Smooth muscle cell (in vitro differentiated cells): Measurements from ENCODE around the gene EHD4. TPM values are rescaled to one million over a fixed set of nuclear protein-coding genes. Genes with fewer than 3 reads are reported as not detected.

Source experiments
- DNase-seq: peaks from one replicate; lab custom pipeline; 2025; ENCODE audit not compliant: unreplicated experiment; lab: John Stamatoyannopoulos, UW
- H2AFZ ChIP-seq: fragments of 200-600 bp; sonication (generic); 2 replicates; pipeline ENCODE4 v1.6.0; 2016; ENCODE audit warnings: antibody characterized with exemption, low read depth, mild to moderate bottlenecking
- H3F3A ChIP-seq: fragments of 200-600 bp; sonication (generic); 2 replicates; pipeline ENCODE4 v1.6.0; 2017; ENCODE audit warnings: antibody characterized with exemption, low read depth
- H3K27ac ChIP-seq: fragments of 200-600 bp; sonication (generic); 2 replicates; pipeline ENCODE4 v1.5.1; 2016; ENCODE audit warnings: low read depth, mild to moderate bottlenecking
- H3K27me3 ChIP-seq: fragments of 200-600 bp; sonication (generic); 2 replicates; pipeline ENCODE4 v1.6.1; 2016; ENCODE audit warnings: low read depth, mild to moderate bottlenecking
- H3K36me3 ChIP-seq: fragments of 200-600 bp; sonication (generic); 2 replicates; pipeline ENCODE4 v1.5.1; 2016; ENCODE audit warnings: low read depth
- H3K4me1 ChIP-seq: fragments of 200-600 bp; sonication (generic); 2 replicates; pipeline ENCODE4 v1.5.1; 2016; ENCODE audit warnings: low read depth
- H3K4me2 ChIP-seq: fragments of 200-600 bp; sonication (generic); 2 replicates; pipeline ENCODE4 v1.6.0; 2016; ENCODE audit warnings: mild to moderate bottlenecking
- H3K4me3 ChIP-seq: fragments of 200-600 bp; sonication (generic); 2 replicates; pipeline ENCODE4 v1.5.1; 2016; ENCODE audit warnings: mild to moderate bottlenecking
- H3K79me2 ChIP-seq: fragments of 200-600 bp; sonication (generic); 2 replicates; pipeline ENCODE4 v1.6.0; 2016; ENCODE audit warnings: low read depth, mild to moderate bottlenecking
- H3K9ac ChIP-seq: fragments of 200-600 bp; sonication (generic); 2 replicates; pipeline ENCODE4 v1.6.0; 2016; ENCODE audit warnings: low read depth
- H3K9me3 ChIP-seq: fragments of 200-600 bp; sonication (generic); replicated peaks from 2 replicates; pipeline ENCODE4 v1.5.1; 2016; ENCODE audit warnings: low read depth
- H4K20me1 ChIP-seq: fragments of 200-600 bp; sonication (generic); 2 replicates; pipeline ENCODE4 v1.6.0; 2016; ENCODE audit warnings: low read depth
- WGBS: methylation state at CpG from one replicate; pipeline ENCODE4 v1.1.7; 2016; ENCODE audit warnings: low lambda C conversion rate; 5-methylcytosine and 5-hydroxymethylcytosine counted together
- polyA plus RNA-seq: library from polyadenylated mRNA; unstranded; fragments of >200 nt; fragmentation: Nextera tagmentation; extraction: Ambion mirVana; gene quantifications from 2 replicates; pipeline ENCODE4 v1.2.1, GENCODE V29; 2016
- total RNA-seq: library from RNA; depleted of rRNA; stranded (reverse); fragments of >200 nt; gene quantifications from 2 replicates; pipeline ENCODE4 v1.2.3, GENCODE V29; 2014
- TF ChIP-seq, protein P1 (sequence below): fragments of 200-600 bp; sonication (generic); IDR thresholded peaks from 2 replicates; pipeline ENCODE4 v1.5.1; 2017; ENCODE audit warnings: borderline replicate concordance, mild to moderate bottlenecking, antibody characterized with exemption; ENCODE audit not compliant: insufficient read depth, poor library complexity, severe bottlenecking

EHD4 gene
- total and polyA plus RNA-seq, 2 experiments from 2014 or later, result 11.5 to 15.8 TPM

DNA sequence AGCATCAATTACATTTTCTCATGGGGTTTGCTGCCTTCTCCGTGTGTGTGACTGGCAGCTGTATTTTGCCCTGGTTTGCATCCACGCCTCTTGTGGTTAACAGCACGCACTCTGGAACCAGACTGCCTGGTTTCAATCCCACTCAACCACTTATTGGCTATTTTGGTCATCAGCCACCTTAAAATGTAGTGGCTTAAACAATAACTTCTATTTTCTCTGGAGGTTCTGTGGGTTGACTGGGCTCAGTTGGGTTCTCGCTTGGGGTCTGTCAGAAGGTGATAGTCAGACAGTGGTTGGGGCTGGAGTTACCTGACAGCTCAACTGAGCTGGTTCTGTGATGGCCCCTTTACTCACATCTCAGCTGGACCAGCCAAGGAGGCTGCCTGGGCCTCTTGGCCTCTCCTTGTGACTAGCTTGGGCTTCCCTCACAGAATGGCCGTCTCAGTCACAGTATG lies 36.8 kb downstream of the EHD4 start:
- Histone ChIP-seq H3K36me3 (no peaks in the 10 kb centered on the region), H3K27me3 (no peaks in the 10 kb centered on the region), H3K9me3 (no peaks in the 10 kb centered on the region), H3K4me3 (no peak overlapping the region), H3K4me1 (peaks cover 5% of the 10 kb centered on the region), H3K4me2 (no peak overlapping the region), H3K9ac (no peak overlapping the region), H3K27ac (no peak overlapping the region), H3F3A (peaks cover 5% of the 10 kb centered on the region), H3K79me2 (no peaks in the 10 kb centered on the region), H2AFZ (no peak overlapping the region), H4K20me1 (peaks cover 5% of the 10 kb centered on the region)
- TF ChIP-seq, protein P1, sequence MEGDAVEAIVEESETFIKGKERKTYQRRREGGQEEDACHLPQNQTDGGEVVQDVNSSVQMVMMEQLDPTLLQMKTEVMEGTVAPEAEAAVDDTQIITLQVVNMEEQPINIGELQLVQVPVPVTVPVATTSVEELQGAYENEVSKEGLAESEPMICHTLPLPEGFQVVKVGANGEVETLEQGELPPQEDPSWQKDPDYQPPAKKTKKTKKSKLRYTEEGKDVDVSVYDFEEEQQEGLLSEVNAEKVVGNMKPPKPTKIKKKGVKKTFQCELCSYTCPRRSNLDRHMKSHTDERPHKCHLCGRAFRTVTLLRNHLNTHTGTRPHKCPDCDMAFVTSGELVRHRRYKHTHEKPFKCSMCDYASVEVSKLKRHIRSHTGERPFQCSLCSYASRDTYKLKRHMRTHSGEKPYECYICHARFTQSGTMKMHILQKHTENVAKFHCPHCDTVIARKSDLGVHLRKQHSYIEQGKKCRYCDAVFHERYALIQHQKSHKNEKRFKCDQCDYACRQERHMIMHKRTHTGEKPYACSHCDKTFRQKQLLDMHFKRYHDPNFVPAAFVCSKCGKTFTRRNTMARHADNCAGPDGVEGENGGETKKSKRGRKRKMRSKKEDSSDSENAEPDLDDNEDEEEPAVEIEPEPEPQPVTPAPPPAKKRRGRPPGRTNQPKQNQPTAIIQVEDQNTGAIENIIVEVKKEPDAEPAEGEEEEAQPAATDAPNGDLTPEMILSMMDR, result no peak
- DNase-seq, result no peak
- 66% methylated on average over 5 of the region's 5 CpGs for WGBS

GRCh38 chr15:41934843-41935242 lies 37.5 kb downstream of the EHD4 start:
- TF ChIP-seq, protein P1, result no peak
- no peaks in the 10 kb centered on the region for H3K9me3 ChIP-seq
- no peak for DNase-seq
- no peaks in the 10 kb centered on the region for H3K27me3 ChIP-seq
- H3F3A ChIP-seq, result peaks cover 5% of the 10 kb centered on the region
- peaks cover 10% of the 10 kb centered on the region for H4K20me1 ChIP-seq
- no peak overlapping the region for H3K4me2 ChIP-seq
- 87% methylated on average over 4 of the region's 4 CpGs for WGBS
- no peaks in the 10 kb centered on the region for H3K79me2 ChIP-seq
- H3K27ac ChIP-seq, result no peak overlapping the region
- no peak overlapping the region for H2AFZ ChIP-seq
- no peak overlapping the region for H3K9ac ChIP-seq
- no peak overlapping the region for H3K4me3 ChIP-seq
- no peaks in the 10 kb centered on the region for H3K36me3 ChIP-seq
- peaks cover 5% of the 10 kb centered on the region for H3K4me1 ChIP-seq

DNA sequence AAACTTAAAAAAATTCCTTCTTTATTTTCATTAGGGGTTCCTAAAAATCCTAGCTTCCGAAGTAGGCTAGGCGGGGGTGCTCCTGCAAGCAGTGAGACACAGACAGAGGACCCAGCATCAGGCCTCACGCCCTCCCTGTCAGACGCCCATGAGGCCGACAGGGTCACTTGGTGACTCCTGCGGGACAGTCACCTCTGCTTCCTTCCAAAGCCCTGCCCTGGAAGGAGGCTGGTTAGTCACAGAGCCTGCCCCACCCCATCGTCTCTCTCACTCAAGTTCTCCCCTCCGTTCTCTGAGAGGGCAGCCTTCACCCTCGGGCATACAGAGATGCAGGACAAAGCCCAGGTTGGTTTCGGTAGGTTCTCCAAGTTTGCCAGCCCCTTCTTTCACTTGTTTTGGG lies 38.6 kb downstream of the EHD4 start:
- no peaks in the 10 kb centered on the region for H3K27me3 ChIP-seq
- H3K9ac ChIP-seq, result no peak overlapping the region
- no peak overlapping the region for H3K4me2 ChIP-seq
- WGBS, result 71% methylated on average over 10 of the region's 10 CpGs
- H3F3A ChIP-seq, result peaks cover 5% of the 10 kb centered on the region
- no peak for DNase-seq
- no peak overlapping the region for H3K4me3 ChIP-seq
- H3K27ac ChIP-seq, result no peak overlapping the region
- no peaks in the 10 kb centered on the region for H3K79me2 ChIP-seq
- no peaks in the 10 kb centered on the region for H3K36me3 ChIP-seq
- H3K9me3 ChIP-seq, result no peaks in the 10 kb centered on the region
- no peak overlapping the region for H2AFZ ChIP-seq
- peaks cover 12% of the 10 kb centered on the region for H4K20me1 ChIP-seq
- peaks cover 5% of the 10 kb centered on the region for H3K4me1 ChIP-seq
- TF ChIP-seq, protein P1, result no peak

DNA sequence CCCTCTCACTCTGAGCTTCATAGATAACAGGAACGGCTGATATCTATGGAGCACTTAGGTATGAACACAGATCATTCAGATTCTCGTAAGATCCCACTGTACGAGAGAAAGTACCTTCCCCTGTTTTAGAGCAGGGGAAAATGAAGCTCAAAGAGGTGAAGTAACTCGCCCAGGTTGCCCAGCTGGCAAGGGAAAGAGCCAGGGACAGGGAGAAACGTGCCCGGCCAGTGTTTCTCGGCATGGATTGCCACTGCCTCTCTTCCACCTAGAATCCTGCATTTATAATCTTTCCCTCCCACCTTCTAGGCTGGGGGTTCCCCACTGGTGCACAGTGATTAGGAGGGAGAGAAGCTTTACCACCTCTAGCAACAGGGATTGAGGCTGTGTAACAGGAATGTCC lies 39.0 kb downstream of the EHD4 start:
- WGBS, result 89% methylated on average over 7 of the region's 7 CpGs
- Histone ChIP-seq H3K36me3 (no peaks in the 10 kb centered on the region), H3K27me3 (no peaks in the 10 kb centered on the region), H3K79me2 (no peaks in the 10 kb centered on the region), H3K9me3 (no peaks in the 10 kb centered on the region), H3K4me2 (no peak overlapping the region), H3K9ac (peak overlapping the region; percentile 6), H3K4me1 (peaks cover 5% of the 10 kb centered on the region), H3K27ac (no peak overlapping the region), H2AFZ (no peak overlapping the region), H3K4me3 (no peak overlapping the region), H3F3A (peaks cover 5% of the 10 kb centered on the region), H4K20me1 (peaks cover 14% of the 10 kb centered on the region)
- DNase-seq, result no peak
- TF ChIP-seq, protein P1, result no peak
